ENCODE measurements around the gene PDP2.

- no peak for TF ChIP-seq ISL1 (CRISPR knock-in tag; IDR thresholded peaks at IDR 0.05)
- no peak for TF ChIP-seq ZFP30 (CRISPR knock-in tag; IDR thresholded peaks at IDR 0.05)
- no peak for TF ChIP-seq GLIS3 (CRISPR knock-in tag; IDR thresholded peaks at IDR 0.05)
- no peak for TF ChIP-seq BACH2 (CRISPR knock-in tag; IDR thresholded peaks at IDR 0.05; ENCODE audit: borderline replicate concordance)
- TF ChIP-seq ESRRG (CRISPR knock-in tag; IDR thresholded peaks at IDR 0.05) = no peak
- TF ChIP-seq CREB5 (CRISPR knock-in tag; IDR thresholded peaks at IDR 0.05; ENCODE audit: low read depth) = no peak
- no peak for TF ChIP-seq ARNTL (CRISPR knock-in tag; IDR thresholded peaks at IDR 0.05; ENCODE audit: borderline replicate concordance, low read depth)
- no peak for TF ChIP-seq PATZ1 (CRISPR knock-in tag; IDR thresholded peaks at IDR 0.05; ENCODE audit: borderline replicate concordance)
- no peak for TF ChIP-seq RARB (CRISPR knock-in tag; IDR thresholded peaks at IDR 0.05)
- TF ChIP-seq ZNF565 (CRISPR knock-in tag; conservative IDR thresholded peaks at IDR 0.05; ENCODE audit: low read depth) = no peak
- no peak for TF ChIP-seq ZC3H10 (CRISPR knock-in tag; IDR thresholded peaks at IDR 0.05)
- TF ChIP-seq TCF4 (CRISPR knock-in tag; IDR thresholded peaks at IDR 0.05; ENCODE audit: borderline replicate concordance) = no peak
- TF ChIP-seq ZFP3 (CRISPR knock-in tag; IDR thresholded peaks at IDR 0.05) = no peak
Observed at GRCh38 chr16:66850115-66850815, 30.1 kb upstream of the PDP2 start.

All from SK-N-SH treated with all-trans-retinoic acid at 6 μM for 48 hours (cell line).